SK-N-MC (cell line): ENCODE measurements around the gene GLOD5.

Source experiments
- EZH2 ChIP-seq: fragments of 200-600 bp; sonication (generic); IDR thresholded peaks from one replicate; pipeline ENCODE4 v1.6.1; 2017; ENCODE audit warnings: antibody characterized with exemption
- POLR2AphosphoS5 ChIP-seq: IDR thresholded peaks from 2 replicates; pipeline ENCODE4 v1.6.1; 2012; ENCODE audit warnings: mild to moderate bottlenecking, low read depth, low read length, borderline replicate concordance

GRCh38 chrX:48785186-48785539 lies 23.6 kb downstream of the GLOD5 start:
- no peak for TF ChIP-seq EZH2
- no peak for TF ChIP-seq POLR2AphosphoS5
